Loucy (cell line): Measurements from ENCODE around the gene CGREF1.

Experiments
- H2AFZ ChIP-seq: fragments of 200-600 bp; sonication (generic); 2 replicates; pipeline ENCODE4 v1.6.0; 2016; ENCODE audit warnings: antibody characterized with exemption, mild to moderate bottlenecking, low read length, moderate library complexity
- H3F3A ChIP-seq: fragments of 200-600 bp; 2 replicates; pipeline ENCODE4 v1.6.0; 2016; ENCODE audit warnings: antibody characterized with exemption, low read depth, mild to moderate bottlenecking
- H3K27me3 ChIP-seq: fragments of 200-600 bp; sonication (generic); 2 replicates; pipeline ENCODE4 v1.6.1; 2014; ENCODE audit warnings: low read length, mild to moderate bottlenecking; ENCODE audit not compliant: insufficient read depth, poor library complexity, severe bottlenecking
- H3K36me3 ChIP-seq: fragments of 200-600 bp; sonication (generic); 2 replicates; pipeline ENCODE4 v1.6.1; 2016; ENCODE audit warnings: low read length; ENCODE audit not compliant: insufficient read depth
- H3K4me1 ChIP-seq: fragments of 200-600 bp; sonication (generic); 2 replicates; pipeline ENCODE4 v1.5.1; 2014; ENCODE audit warnings: low read length, mild to moderate bottlenecking; ENCODE audit not compliant: insufficient read depth, poor library complexity, severe bottlenecking
- H3K4me2 ChIP-seq: fragments of 200-600 bp; sonication (generic); 2 replicates; pipeline ENCODE4 v1.6.0; 2014; ENCODE audit warnings: antibody characterized with exemption, low read length, low read depth, mild to moderate bottlenecking; ENCODE audit not compliant: poor library complexity, severe bottlenecking
- H3K4me3 ChIP-seq: fragments of 200-600 bp; sonication (generic); 2 replicates; pipeline ENCODE4 v1.5.1; 2014; ENCODE audit warnings: low read length, mild to moderate bottlenecking, mixed read lengths; ENCODE audit not compliant: poor library complexity, severe bottlenecking
- H3K79me2 ChIP-seq: fragments of 200-600 bp; sonication (generic); 2 replicates; pipeline ENCODE4 v1.6.1; 2014; ENCODE audit warnings: low read length; ENCODE audit not compliant: insufficient read depth
- H3K9ac ChIP-seq: fragments of 200-600 bp; sonication (generic); 2 replicates; pipeline ENCODE4 v1.6.0; 2014; ENCODE audit warnings: mild to moderate bottlenecking, low read depth, low read length, moderate library complexity; ENCODE audit not compliant: poor library complexity, severe bottlenecking
- H3K9me2 ChIP-seq: fragments of 200-600 bp; sonication (generic); replicated peaks from 2 replicates; pipeline ENCODE4 v1.6.1; 2016; ENCODE audit warnings: low read depth, low read length, mixed read lengths
- H3K9me3 ChIP-seq: fragments of 200-600 bp; sonication (generic); 2 replicates; pipeline ENCODE4 v1.6.1; 2014; ENCODE audit warnings: mild to moderate bottlenecking, antibody characterized with exemption, low read length, low read depth; ENCODE audit not compliant: insufficient read depth
- H4K20me1 ChIP-seq: fragments of 200-600 bp; sonication (generic); 2 replicates; pipeline ENCODE4 v1.6.0; 2014; ENCODE audit warnings: antibody characterized with exemption, low read length, mild to moderate bottlenecking; ENCODE audit not compliant: insufficient read depth, poor library complexity, severe bottlenecking
- EZH2phosphoT487 ChIP-seq: fragments of 200-600 bp; IDR thresholded peaks from 2 replicates; pipeline ENCODE4 v1.6.1; 2018; ENCODE audit warnings: antibody characterized with exemption, mild to moderate bottlenecking, moderate library complexity, borderline replicate concordance
- TF ChIP-seq, protein P1 (sequence below): fragments of 200-600 bp; sonication (generic); conservative IDR thresholded peaks from 2 replicates; pipeline ENCODE4 v1.5.1; 2014; ENCODE audit warnings: mild to moderate bottlenecking, antibody characterized with exemption, low read length

Gene CGREF1

DNA sequence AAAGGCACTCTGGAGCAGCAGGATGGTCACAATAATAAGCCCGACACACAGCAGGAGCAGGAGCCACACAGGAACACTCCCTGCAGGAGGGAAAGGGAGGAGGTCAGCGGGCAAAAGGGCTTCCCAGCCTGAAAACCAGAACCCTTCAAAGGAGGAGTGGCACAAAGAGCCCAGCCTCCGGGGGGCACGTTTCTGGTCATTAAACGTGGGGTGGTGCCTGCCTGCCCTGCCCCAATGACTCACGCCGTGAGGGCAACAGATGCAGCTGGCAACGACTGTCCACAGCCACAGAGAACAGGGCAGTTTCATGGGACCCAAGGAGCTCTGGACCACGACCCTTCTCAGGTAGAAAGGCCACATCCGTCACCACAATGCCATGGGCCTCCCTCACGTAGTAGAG, 12.5 kb upstream of the CGREF1 start:
- Histone ChIP-seq H3K36me3 (peaks cover 10% of the 10 kb centered on the region; the same call in 1 of the 2 replicates), H2AFZ (no peak overlapping the region), H4K20me1 (peaks cover 10% of the 10 kb centered on the region), H3K27me3 (no peaks in the 10 kb centered on the region), H3K4me1 (peaks cover 22% of the 10 kb centered on the region), H3K9me3 (no peaks in the 10 kb centered on the region), H3K9me2 (no peaks in the 10 kb centered on the region), H3K79me2 (peaks cover 30% of the 10 kb centered on the region), H3K9ac (no peak overlapping the region), H3F3A (no peaks in the 10 kb centered on the region), H3K4me2 (no peak overlapping the region), H3K4me3 (no peak overlapping the region)
- TF ChIP-seq, protein P1, sequence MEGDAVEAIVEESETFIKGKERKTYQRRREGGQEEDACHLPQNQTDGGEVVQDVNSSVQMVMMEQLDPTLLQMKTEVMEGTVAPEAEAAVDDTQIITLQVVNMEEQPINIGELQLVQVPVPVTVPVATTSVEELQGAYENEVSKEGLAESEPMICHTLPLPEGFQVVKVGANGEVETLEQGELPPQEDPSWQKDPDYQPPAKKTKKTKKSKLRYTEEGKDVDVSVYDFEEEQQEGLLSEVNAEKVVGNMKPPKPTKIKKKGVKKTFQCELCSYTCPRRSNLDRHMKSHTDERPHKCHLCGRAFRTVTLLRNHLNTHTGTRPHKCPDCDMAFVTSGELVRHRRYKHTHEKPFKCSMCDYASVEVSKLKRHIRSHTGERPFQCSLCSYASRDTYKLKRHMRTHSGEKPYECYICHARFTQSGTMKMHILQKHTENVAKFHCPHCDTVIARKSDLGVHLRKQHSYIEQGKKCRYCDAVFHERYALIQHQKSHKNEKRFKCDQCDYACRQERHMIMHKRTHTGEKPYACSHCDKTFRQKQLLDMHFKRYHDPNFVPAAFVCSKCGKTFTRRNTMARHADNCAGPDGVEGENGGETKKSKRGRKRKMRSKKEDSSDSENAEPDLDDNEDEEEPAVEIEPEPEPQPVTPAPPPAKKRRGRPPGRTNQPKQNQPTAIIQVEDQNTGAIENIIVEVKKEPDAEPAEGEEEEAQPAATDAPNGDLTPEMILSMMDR: no peak
- TF ChIP-seq EZH2phosphoT487: no peak

DNA sequence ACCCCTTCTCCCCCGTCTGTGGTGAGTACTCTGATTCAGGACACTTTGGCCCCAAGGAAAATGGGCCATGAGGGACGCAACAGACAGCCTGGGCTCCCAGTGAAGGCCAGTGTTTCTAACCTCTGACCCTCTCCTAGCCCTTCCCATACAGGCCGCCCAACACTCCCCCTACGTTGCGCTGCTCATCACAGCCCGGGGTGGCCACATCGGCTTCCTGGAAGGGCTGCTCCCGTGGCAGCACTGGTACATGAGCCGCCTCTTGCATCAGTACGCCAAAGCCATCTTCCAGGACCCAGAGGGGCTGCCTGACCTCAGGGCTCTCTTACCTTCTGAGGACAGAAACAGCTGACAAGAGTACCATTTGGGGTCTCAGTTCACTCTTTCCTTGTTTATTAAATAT, 11.5 kb upstream of the CGREF1 start:
- Histone ChIP-seq H3K9me3 (no peaks in the 10 kb centered on the region), H3K4me3 (no peak overlapping the region), H3K27me3 (no peaks in the 10 kb centered on the region), H3K79me2 (peaks cover 30% of the 10 kb centered on the region), H3K36me3 (peaks cover 10% of the 10 kb centered on the region; the same call in 1 of the 2 replicates), H4K20me1 (peaks cover 10% of the 10 kb centered on the region), H3K9me2 (no peaks in the 10 kb centered on the region), H3K4me2 (no peak overlapping the region), H3K4me1 (peaks cover 22% of the 10 kb centered on the region), H3F3A (no peaks in the 10 kb centered on the region), H2AFZ (no peak overlapping the region), H3K9ac (no peak overlapping the region)
- no peak for TF ChIP-seq EZH2phosphoT487
- TF ChIP-seq, protein P1: no peak

DNA sequence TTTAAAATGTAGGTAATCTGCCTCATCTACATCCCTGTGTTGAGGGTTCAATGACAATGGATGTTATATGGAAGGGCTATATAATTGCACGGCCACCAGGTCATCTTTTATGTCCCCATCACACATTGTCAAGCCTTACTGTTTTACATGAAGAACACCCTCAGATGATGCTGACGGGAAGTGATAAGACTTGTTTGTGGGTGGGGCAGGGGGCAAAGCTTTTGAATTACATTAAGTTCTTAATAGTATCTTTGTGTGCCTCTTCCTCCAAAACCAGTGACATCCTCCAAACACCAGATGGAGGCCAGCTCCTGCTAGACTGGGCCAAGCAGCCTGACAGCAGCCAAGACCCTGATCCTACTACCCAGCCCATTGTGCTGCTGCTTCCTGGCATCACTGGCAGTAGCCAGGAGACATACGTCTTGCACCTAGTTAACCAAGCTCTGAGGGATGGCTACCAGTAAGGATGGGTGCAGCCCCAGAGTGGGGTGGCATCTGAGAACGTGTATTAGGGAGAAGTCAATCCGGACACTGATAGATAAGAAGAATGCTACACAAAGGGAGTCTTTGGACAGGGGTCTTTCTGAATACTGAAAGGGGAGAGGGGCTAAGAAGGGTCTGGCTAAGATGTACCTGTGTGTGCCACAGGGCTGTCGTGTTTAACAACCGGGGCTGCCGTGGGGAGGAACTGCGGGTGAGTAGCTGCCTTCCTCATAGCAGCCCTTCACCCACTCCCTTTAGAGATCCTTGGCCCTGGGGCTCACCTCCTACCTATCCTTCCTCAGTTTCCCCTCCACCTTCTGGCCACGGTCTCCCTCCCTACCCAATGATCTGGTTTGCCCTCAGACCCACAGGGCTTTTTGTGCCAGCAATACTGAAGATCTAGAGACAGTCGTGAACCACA, 10.0 kb upstream of the CGREF1 start:
- Histone ChIP-seq H3K36me3 (peaks cover 10% of the 10 kb centered on the region; the same call in 1 of the 2 replicates), H3K27me3 (no peaks in the 10 kb centered on the region), H3K9me3 (no peaks in the 10 kb centered on the region), H3K4me3 (no peak overlapping the region), H3F3A (no peaks in the 10 kb centered on the region), H3K9me2 (no peaks in the 10 kb centered on the region), H3K9ac (no peak overlapping the region), H2AFZ (no peak overlapping the region), H3K79me2 (peaks cover 26% of the 10 kb centered on the region), H3K4me2 (no peak overlapping the region), H4K20me1 (peaks cover 10% of the 10 kb centered on the region), H3K4me1 (peaks cover 20% of the 10 kb centered on the region)
- TF ChIP-seq EZH2phosphoT487: no peak
- TF ChIP-seq, protein P1: no peak
